HepG2 (cell line): ENCODE data around the gene PCP4L1.

Experiments used
- BRD4 ChIP-seq: sonication (generic); formaldehyde crosslinking; IDR thresholded peaks from 2 replicates; pipeline ENCODE4 v1.4.0; 2020; ENCODE audit warnings: missing genetic modification reagents
- CHD2 ChIP-seq: IDR thresholded peaks from 2 replicates; pipeline ENCODE4 v1.6.1; 2011; ENCODE audit warnings: low read depth, low read length, improper control_type of control experiment
- CTCF ChIP-seq: sonication (generic); formaldehyde crosslinking; IDR thresholded peaks from 2 replicates; pipeline ENCODE4 v1.5.0; 2020; ENCODE audit warnings: mild to moderate bottlenecking, missing genetic modification reagents, moderate library complexity
- MTA3 ChIP-seq: sonication (generic); formaldehyde crosslinking; IDR thresholded peaks from 2 replicates; pipeline ENCODE4 v1.4.0; 2020; ENCODE audit warnings: missing genetic modification reagents
- NR1H2 ChIP-seq: sonication (generic); formaldehyde crosslinking; IDR thresholded peaks from 2 replicates; pipeline ENCODE4 v1.8.1; 2022; ENCODE audit warnings: low read depth, missing genetic modification reagents, borderline replicate concordance
- TAF1 ChIP-seq: sonication (generic); formaldehyde crosslinking; IDR thresholded peaks from 2 replicates; pipeline ENCODE4 v1.4.0; 2020; ENCODE audit warnings: missing genetic modification reagents
- ZNF317 ChIP-seq: sonication (generic); formaldehyde crosslinking; IDR thresholded peaks from 2 replicates; pipeline ENCODE4 v1.5.0; 2020; ENCODE audit warnings: mild to moderate bottlenecking, missing genetic modification reagents
- ZNF605 ChIP-seq: sonication (generic); formaldehyde crosslinking; IDR thresholded peaks from 2 replicates; pipeline ENCODE4 v1.8.0; 2022; ENCODE audit warnings: mild to moderate bottlenecking, missing genetic modification reagents
- ZNF784 ChIP-seq: sonication (generic); formaldehyde crosslinking; IDR thresholded peaks from 2 replicates; pipeline ENCODE4 v1.5.1; 2020; ENCODE audit warnings: missing genetic modification reagents, mild to moderate bottlenecking, borderline replicate concordance

DNA sequence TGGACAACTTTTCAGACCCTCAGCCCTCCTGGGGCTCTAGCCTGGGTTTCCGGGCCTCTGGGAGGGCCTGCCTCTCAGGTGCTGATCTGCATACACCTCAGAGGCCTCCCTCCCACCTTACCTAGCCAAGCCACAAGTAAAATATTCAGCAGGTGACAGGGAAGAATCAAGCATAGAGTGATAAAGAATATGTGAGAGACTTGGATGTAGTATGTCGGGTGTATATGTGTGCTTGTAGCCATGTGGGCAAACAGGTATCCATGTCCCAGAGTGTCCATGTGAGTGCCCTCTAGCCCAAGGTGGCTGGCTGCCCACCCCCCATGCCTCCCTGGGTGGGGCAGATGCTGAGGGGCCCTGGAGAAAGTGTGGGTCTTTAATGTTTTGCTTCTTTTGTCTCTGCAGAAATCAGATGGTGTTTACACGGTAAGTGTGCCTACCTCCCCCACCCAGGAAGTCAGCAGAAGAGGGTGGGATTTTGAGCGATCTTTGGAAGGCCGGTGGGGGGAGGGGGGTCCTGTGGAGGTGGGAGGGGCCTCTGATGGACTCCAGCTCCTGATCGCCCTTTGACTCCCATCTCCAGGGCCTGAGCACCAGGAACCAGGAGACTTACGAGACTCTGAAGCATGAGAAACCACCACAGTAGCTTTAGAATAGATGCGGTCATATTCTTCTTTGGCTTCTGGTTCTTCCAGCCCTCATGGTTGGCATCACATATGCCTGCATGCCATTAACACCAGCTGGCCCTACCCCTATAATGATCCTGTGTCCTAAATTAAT lies 40.1 kb upstream of the PCP4L1 start:
- TF ChIP-seq CTCF = no peak
- TF ChIP-seq ZNF784 (CRISPR knock-in tag) = no peak
- TF ChIP-seq ZNF317 (CRISPR knock-in tag) = no peak
- peak; percentile 71 for TF ChIP-seq BRD4
- TF ChIP-seq TAF1 (CRISPR knock-in tag) = peak; percentile 31; the same call in 1 of the 2 replicates
- TF ChIP-seq NR1H2 = no peak
- 0 out of 2 replicates have a peak, but pooled peaks have one; percentile 41 for TF ChIP-seq CHD2
- TF ChIP-seq MTA3 (CRISPR knock-in tag) = no peak
- TF ChIP-seq ZNF605 = peak; percentile 72
